ENCODE measurements around the gene EGFL7.
A peak's percentile ranks its signal among the peaks of the same experiment; 100 is the strongest.

EGFL7 gene

DNA sequence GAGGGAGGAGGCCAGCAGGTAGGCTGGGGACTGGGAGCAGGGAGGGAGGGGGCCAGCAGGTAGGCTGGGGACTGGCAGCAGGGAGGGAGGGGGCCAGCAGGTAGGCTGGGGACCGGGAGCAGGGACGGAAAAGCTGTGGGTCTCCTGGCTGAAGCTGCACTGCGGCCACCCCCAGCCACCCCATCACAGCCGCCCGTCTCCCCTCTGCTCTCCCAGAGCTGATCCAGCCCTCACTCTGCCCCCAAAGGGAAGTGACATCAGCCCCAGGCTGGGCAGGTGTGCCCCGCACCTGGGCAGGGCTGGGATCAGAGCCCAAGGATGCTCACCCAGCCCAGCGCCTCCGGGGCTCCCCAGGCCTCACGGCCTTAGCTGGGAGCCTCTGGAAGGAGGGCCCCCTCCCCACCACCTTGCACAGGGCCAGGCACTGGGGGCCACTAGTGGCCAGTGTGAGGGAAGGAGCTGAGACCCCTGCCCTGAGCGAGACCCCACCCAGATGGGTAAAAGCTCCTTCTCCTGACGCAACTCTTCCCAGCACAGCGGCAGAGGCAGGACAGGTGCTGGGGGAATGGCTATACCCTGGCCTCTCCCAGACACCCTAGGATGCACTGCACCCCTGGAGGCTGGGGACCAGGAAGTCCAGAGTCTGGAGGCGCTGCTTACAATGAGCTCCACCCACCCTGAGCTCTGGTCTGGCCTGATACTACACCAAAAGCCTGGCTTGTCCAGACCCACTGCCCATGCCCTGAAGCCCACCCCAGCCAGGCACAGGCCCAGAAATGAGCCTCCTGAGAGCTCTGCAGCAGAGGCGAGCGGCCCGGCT is 13.0 kb downstream of the EGFL7 start:
- H3K4ac ChIP-seq (ENCODE audit: low read depth in 1 of 2, low read length in 2 of 2) = no peak overlapping the region
- H2BK12ac ChIP-seq (ENCODE audit: low read length in 2 of 2) = no peak overlapping the region
- H3K27ac ChIP-seq (ENCODE audit: low read length, poor library complexity, severe bottlenecking) = no peak overlapping the region
- H3K14ac ChIP-seq (ENCODE audit: low read length in 2 of 2) = no peak overlapping the region
- H2BK15ac ChIP-seq (ENCODE audit: low read depth, poor library complexity, severe bottlenecking) = no peak overlapping the region
- H4K8ac ChIP-seq (ENCODE audit: low read length) = no peak overlapping the region
- WGBS = 96% methylated on average over 12 of the region's 16 CpGs
- H2AK5ac ChIP-seq (ENCODE audit: low read length, severe bottlenecking) = no peak overlapping the region
- no peak overlapping the region for H4K91ac ChIP-seq (ENCODE audit: low read length)
- no peak overlapping the region for H3K4me2 ChIP-seq (ENCODE audit: low read length, poor library complexity, severe bottlenecking)
- H3K79me1 ChIP-seq (replicated peaks; ENCODE audit: low read length, poor library complexity, severe bottlenecking) = peaks cover 17% of the 10 kb centered on the region
- no peak overlapping the region for H3K18ac ChIP-seq (ENCODE audit: low read depth in 1 of 2, low read length in 2 of 2)
- H3K23ac ChIP-seq (ENCODE audit: low read length in 2 of 2) = no peak overlapping the region
- H3K4me3 ChIP-seq (ENCODE audit: insufficient read depth in 1 of 2, low read depth in 1 of 2, low read length in 2 of 2) = no peak overlapping the region
- no peak overlapping the region for H2BK5ac ChIP-seq (ENCODE audit: low read depth, low read length, poor library complexity, severe bottlenecking)
- H3K9ac ChIP-seq (ENCODE audit: low read length) = no peak overlapping the region
- H3K36me3 ChIP-seq (ENCODE audit: control insufficient read depth in 1 of 2, insufficient read depth in 2 of 2, low read depth in 1 of 2, low read length in 2 of 2) = peaks cover 5 to 63% of the 10 kb centered on the region in 2 experiments
- no peaks in the 10 kb centered on the region for H3K9me3 ChIP-seq (ENCODE audit: control insufficient read depth, low read length)
- no peak overlapping the region for H2BK120ac ChIP-seq (ENCODE audit: low read depth, low read length)
- no peak overlapping the region for H2AFZ ChIP-seq (ENCODE audit: low read depth, low read length)
- H3K27me3 ChIP-seq (ENCODE audit: control insufficient read depth in 1 of 2, insufficient read depth in 1 of 2, low read length in 2 of 2) = peaks cover 0 to 4% of the 10 kb centered on the region in 2 experiments
- peaks cover 39% of the 10 kb centered on the region for H3K4me1 ChIP-seq (ENCODE audit: control insufficient read depth, insufficient read depth, low read depth, low read length)
- DNase-seq = no peak

GRCh38 chr9:136676297-136676794 is 13.6 kb downstream of the EGFL7 start:
- WGBS = 96% methylated on average over 13 of the region's 13 CpGs
- H3K79me1 ChIP-seq (replicated peaks; ENCODE audit: low read length, poor library complexity, severe bottlenecking) = peaks cover 22% of the 10 kb centered on the region
- H3K9me3 ChIP-seq (ENCODE audit: control insufficient read depth, low read length) = no peaks in the 10 kb centered on the region
- no peak overlapping the region for H3K23ac ChIP-seq (ENCODE audit: low read length in 2 of 2)
- peaks cover 32% of the 10 kb centered on the region for H3K4me1 ChIP-seq (ENCODE audit: control insufficient read depth, insufficient read depth, low read depth, low read length)
- H3K18ac ChIP-seq (ENCODE audit: low read depth in 1 of 2, low read length in 2 of 2) = no peak overlapping the region
- no peak overlapping the region for H2BK5ac ChIP-seq (ENCODE audit: low read depth, low read length, poor library complexity, severe bottlenecking)
- no peak for DNase-seq
- H4K8ac ChIP-seq (ENCODE audit: low read length) = no peak overlapping the region
- peaks cover 5 to 60% of the 10 kb centered on the region in 2 experiments for H3K36me3 ChIP-seq (ENCODE audit: control insufficient read depth in 1 of 2, insufficient read depth in 2 of 2, low read depth in 1 of 2, low read length in 2 of 2)
- peaks cover 0 to 1% of the 10 kb centered on the region in 2 experiments for H3K27me3 ChIP-seq (ENCODE audit: control insufficient read depth in 1 of 2, insufficient read depth in 1 of 2, low read length in 2 of 2)
- H2AFZ ChIP-seq (ENCODE audit: low read depth, low read length) = no peak overlapping the region
- H2BK15ac ChIP-seq (ENCODE audit: low read depth, poor library complexity, severe bottlenecking) = no peak overlapping the region
- no peak overlapping the region for H4K91ac ChIP-seq (ENCODE audit: low read length)
- H3K14ac ChIP-seq (ENCODE audit: low read length in 2 of 2) = no peak overlapping the region
- no peak overlapping the region for H2AK5ac ChIP-seq (ENCODE audit: low read length, severe bottlenecking)
- H3K4me3 ChIP-seq (ENCODE audit: insufficient read depth in 1 of 2, low read depth in 1 of 2, low read length in 2 of 2) = no peak overlapping the region
- no peak overlapping the region for H3K4me2 ChIP-seq (ENCODE audit: low read length, poor library complexity, severe bottlenecking)
- H2BK120ac ChIP-seq (ENCODE audit: low read depth, low read length) = no peak overlapping the region
- no peak overlapping the region for H3K9ac ChIP-seq (ENCODE audit: low read length)
- no peak overlapping the region for H2BK12ac ChIP-seq (ENCODE audit: low read length in 2 of 2)
- H3K27ac ChIP-seq (ENCODE audit: low read length, poor library complexity, severe bottlenecking) = no peak overlapping the region
- no peak overlapping the region for H3K4ac ChIP-seq (ENCODE audit: low read depth in 1 of 2, low read length in 2 of 2)

DNA sequence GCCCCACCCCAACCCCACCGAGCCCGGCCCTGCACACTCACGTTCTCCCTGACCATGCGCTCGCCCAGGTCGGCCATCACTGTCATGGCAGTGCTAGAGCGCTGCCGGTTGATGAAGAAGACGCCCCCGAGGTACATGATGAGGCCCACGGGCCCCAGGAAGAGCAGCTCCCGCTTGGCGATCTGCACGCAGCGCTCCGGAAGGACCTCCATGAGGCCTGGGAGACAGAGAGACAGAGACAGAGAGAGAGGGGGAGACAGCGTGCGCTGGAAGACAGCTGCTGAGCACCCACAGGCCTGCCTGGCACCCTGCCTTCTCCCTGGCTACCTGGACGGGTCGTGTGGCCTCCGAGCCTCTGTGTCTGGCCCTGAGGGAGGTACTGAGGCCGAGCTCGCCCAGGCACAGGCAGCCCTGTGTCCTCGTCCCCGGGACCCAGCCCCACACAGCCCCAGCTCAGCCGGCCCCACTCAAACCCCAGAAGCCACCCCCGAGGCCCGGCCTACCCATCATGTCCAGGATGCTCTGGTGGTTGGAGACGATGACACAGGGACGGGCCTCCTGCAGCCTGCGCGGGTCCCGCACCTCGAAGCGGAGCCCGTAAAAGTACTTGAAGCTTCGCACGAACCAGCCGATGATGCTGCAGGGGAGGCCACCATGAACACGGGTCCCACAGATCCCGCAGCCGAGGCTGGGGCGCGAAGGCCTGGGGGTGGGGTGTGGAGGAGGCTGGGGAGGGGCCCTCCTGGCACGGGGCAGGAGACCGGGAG is 14.4 kb downstream of the EGFL7 start:
- no peak overlapping the region for H3K18ac ChIP-seq (ENCODE audit: low read depth in 1 of 2, low read length in 2 of 2)
- no peak overlapping the region for H2BK15ac ChIP-seq (ENCODE audit: low read depth, poor library complexity, severe bottlenecking)
- no peak overlapping the region for H2AFZ ChIP-seq (ENCODE audit: low read depth, low read length)
- H3K9ac ChIP-seq (ENCODE audit: low read length) = no peak overlapping the region
- WGBS = 94% methylated on average over 46 of the region's 46 CpGs
- H3K27me3 ChIP-seq (ENCODE audit: control insufficient read depth in 1 of 2, insufficient read depth in 1 of 2, low read length in 2 of 2) = no peaks in the 10 kb centered on the region
- peak overlapping the region in 1 of 2 experiments; percentile 24 for H3K4me3 ChIP-seq (ENCODE audit: insufficient read depth in 1 of 2, low read depth in 1 of 2, low read length in 2 of 2)
- H4K91ac ChIP-seq (ENCODE audit: low read length) = no peak overlapping the region
- H3K4me1 ChIP-seq (ENCODE audit: control insufficient read depth, insufficient read depth, low read depth, low read length) = peaks cover 30% of the 10 kb centered on the region
- no peaks in the 10 kb centered on the region for H3K9me3 ChIP-seq (ENCODE audit: control insufficient read depth, low read length)
- H2AK5ac ChIP-seq (ENCODE audit: low read length, severe bottlenecking) = no peak overlapping the region
- H3K27ac ChIP-seq (ENCODE audit: low read length, poor library complexity, severe bottlenecking) = no peak overlapping the region
- H2BK5ac ChIP-seq (ENCODE audit: low read depth, low read length, poor library complexity, severe bottlenecking) = no peak overlapping the region
- H3K4ac ChIP-seq (ENCODE audit: low read depth in 1 of 2, low read length in 2 of 2) = no peak overlapping the region
- peaks cover 28% of the 10 kb centered on the region for H3K79me1 ChIP-seq (replicated peaks; ENCODE audit: low read length, poor library complexity, severe bottlenecking)
- no peak overlapping the region for H3K4me2 ChIP-seq (ENCODE audit: low read length, poor library complexity, severe bottlenecking)
- H2BK12ac ChIP-seq (ENCODE audit: low read length in 2 of 2) = no peak overlapping the region
- peaks cover 5 to 55% of the 10 kb centered on the region in 2 experiments for H3K36me3 ChIP-seq (ENCODE audit: control insufficient read depth in 1 of 2, insufficient read depth in 2 of 2, low read depth in 1 of 2, low read length in 2 of 2)
- no peak overlapping the region for H2BK120ac ChIP-seq (ENCODE audit: low read depth, low read length)
- no peak overlapping the region for H3K23ac ChIP-seq (ENCODE audit: low read length in 2 of 2)
- no peak for DNase-seq
- no peak overlapping the region for H4K8ac ChIP-seq (ENCODE audit: low read length)
- no peak overlapping the region for H3K14ac ChIP-seq (ENCODE audit: low read length in 2 of 2)

DNA sequence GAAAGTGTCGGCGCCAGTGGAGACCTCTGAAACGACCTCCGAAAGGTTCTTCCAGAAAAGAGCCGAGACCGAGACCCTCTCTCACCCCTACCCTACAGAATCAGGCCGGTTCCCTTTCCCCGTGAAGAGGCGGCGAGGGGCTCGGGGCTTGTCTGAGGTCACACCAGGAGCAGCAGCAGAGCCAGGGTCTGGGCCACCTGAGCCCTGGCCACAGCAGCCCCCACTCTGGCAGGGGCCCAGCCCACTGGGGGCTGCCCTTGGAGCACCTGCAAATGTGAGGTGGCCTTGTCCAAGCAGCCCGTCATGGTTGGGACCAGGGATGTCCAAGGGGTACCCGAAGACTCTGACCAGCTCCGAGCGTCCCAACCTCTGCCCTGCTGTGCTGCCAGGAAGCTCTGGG is 15.3 kb downstream of the EGFL7 start:
- WGBS = 94% methylated on average over 15 of the region's 15 CpGs
- Histone ChIP-seq H4K91ac (ENCODE audit: low read length) (no peak overlapping the region), H2AK5ac (ENCODE audit: low read length, severe bottlenecking) (no peak overlapping the region)

More for the DNA sequence above, 15.3 kb downstream of the EGFL7 start:
- H3K23ac ChIP-seq (ENCODE audit: low read length in 2 of 2) = no peak overlapping the region
- H3K27me3 ChIP-seq (ENCODE audit: control insufficient read depth in 1 of 2, insufficient read depth in 1 of 2, low read length in 2 of 2) = no peaks in the 10 kb centered on the region
- no peaks in the 10 kb centered on the region for H3K9me3 ChIP-seq (ENCODE audit: control insufficient read depth, low read length)
- no peak overlapping the region for H3K4me2 ChIP-seq (ENCODE audit: low read length, poor library complexity, severe bottlenecking)
- no peak overlapping the region for H2BK12ac ChIP-seq (ENCODE audit: low read length in 2 of 2)
- H3K4me3 ChIP-seq (ENCODE audit: insufficient read depth in 1 of 2, low read depth in 1 of 2, low read length in 2 of 2) = no peak overlapping the region
- no peak overlapping the region for H2BK120ac ChIP-seq (ENCODE audit: low read depth, low read length)
- H3K79me1 ChIP-seq (replicated peaks; ENCODE audit: low read length, poor library complexity, severe bottlenecking) = peaks cover 36% of the 10 kb centered on the region
- H2AFZ ChIP-seq (ENCODE audit: low read depth, low read length) = no peak overlapping the region
- H3K14ac ChIP-seq (ENCODE audit: low read length in 2 of 2) = no peak overlapping the region
- no peak overlapping the region for H4K8ac ChIP-seq (ENCODE audit: low read length)
- no peak overlapping the region for H3K9ac ChIP-seq (ENCODE audit: low read length)
- H2BK5ac ChIP-seq (ENCODE audit: low read depth, low read length, poor library complexity, severe bottlenecking) = no peak overlapping the region
- H3K4me1 ChIP-seq (ENCODE audit: control insufficient read depth, insufficient read depth, low read depth, low read length) = peaks cover 30% of the 10 kb centered on the region
- H3K27ac ChIP-seq (ENCODE audit: low read length, poor library complexity, severe bottlenecking) = no peak overlapping the region
- no peak overlapping the region for H2BK15ac ChIP-seq (ENCODE audit: low read depth, poor library complexity, severe bottlenecking)
- no peak for DNase-seq
- no peak overlapping the region for H3K18ac ChIP-seq (ENCODE audit: low read depth in 1 of 2, low read length in 2 of 2)
- peaks cover 5 to 52% of the 10 kb centered on the region in 2 experiments for H3K36me3 ChIP-seq (ENCODE audit: control insufficient read depth in 1 of 2, insufficient read depth in 2 of 2, low read depth in 1 of 2, low read length in 2 of 2)
- H3K4ac ChIP-seq (ENCODE audit: low read depth in 1 of 2, low read length in 2 of 2) = no peak overlapping the region

Data from mesenchymal stem cell (in vitro differentiated cells and primary cell).